ENCODE data around the gene XRCC1.

- TF ChIP-seq POLR2A (IDR thresholded peaks at IDR 0.05; ENCODE audit: low read depth, low read length) (no peak), TAF1 (IDR thresholded peaks at IDR 0.05; ENCODE audit: low read depth, low read length) (no peak)
Measured at GRCh38 chr19:43596842-43597461, 21.6 kb upstream of the XRCC1 start.
